Fibroblast of mammary gland (primary cell): ENCODE data around the gene GDF15.

Source experiments
- DNase-seq: peaks from one replicate; pipeline ENCODE4 v3.0.0-alpha.2; 2010; ENCODE audit warnings: low read depth
- H3K4me3 ChIP-seq: 2 replicates; pipeline ENCODE4 v1.5.1; 2011; ENCODE audit warnings: low read depth, mild to moderate bottlenecking, low read length, moderate library complexity; ENCODE audit not compliant: control insufficient read depth
- CTCF ChIP-seq: conservative IDR thresholded peaks from 2 replicates; pipeline ENCODE4 v1.5.1; 2011; ENCODE audit warnings: low read depth, low read length, inconsistent platforms; ENCODE audit not compliant: control insufficient read depth, insufficient read depth

GDF15 gene

DNA sequence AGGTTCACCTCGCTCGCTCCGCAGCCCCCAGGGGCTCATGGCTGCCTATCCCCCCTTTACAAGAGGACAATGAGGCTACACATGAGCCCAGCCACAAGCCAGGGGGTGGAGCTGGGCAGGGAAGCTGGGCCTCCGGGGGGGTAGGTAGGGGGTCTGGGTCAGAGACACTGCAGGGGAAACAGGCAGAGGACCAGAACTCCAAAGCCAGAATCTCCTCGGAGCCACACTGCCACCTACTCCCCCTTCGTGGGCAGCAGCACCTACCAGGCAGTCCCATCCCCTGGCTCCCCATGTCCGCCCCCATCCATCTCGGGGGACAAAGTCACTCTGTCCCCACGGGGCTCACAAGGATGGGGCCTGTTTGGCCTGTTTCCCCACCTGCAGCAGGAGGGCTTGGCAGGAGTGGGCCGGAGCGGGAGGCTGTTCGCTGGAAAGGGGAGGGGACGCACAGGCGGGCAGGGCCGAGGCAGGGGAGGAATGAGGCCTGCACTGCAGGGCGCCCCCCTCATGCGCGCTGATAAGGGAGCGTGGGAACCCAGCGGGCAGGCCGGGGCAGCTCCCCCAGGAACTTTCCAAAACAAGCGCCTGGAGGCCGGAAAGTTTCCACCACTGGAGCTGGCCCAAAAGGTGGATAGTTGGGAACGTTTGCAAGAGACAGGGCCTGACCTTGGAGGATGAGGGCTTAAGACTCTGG is 52.5 kb downstream of the GDF15 start:
- H3K4me3 ChIP-seq, result no peak overlapping the region
- no peak for DNase-seq

More for the DNA sequence above, 52.5 kb downstream of the GDF15 start:
- TF ChIP-seq CTCF, result no peak
